ENCODE measurements around the gene CD248.

- TF ChIP-seq ZNF777 (tag by site-specific recombination; IDR thresholded peaks at IDR 0.05; ENCODE audit: borderline replicate concordance) (no peak), ZFP69B (tag by site-specific recombination; IDR thresholded peaks at IDR 0.05) (no peak), ZNF114 (tag by site-specific recombination; IDR thresholded peaks at IDR 0.05) (no peak), ZNF24 (tag by site-specific recombination; IDR thresholded peaks at IDR 0.05) (no peak), ZNF548 (tag by site-specific recombination; IDR thresholded peaks at IDR 0.05) (no peak), MYNN (tag by site-specific recombination; IDR thresholded peaks at IDR 0.05; ENCODE audit: borderline replicate concordance) (no peak), SP2 (tag by site-specific recombination; IDR thresholded peaks at IDR 0.05) (no peak)
- TF ChIP-seq, protein P1, sequence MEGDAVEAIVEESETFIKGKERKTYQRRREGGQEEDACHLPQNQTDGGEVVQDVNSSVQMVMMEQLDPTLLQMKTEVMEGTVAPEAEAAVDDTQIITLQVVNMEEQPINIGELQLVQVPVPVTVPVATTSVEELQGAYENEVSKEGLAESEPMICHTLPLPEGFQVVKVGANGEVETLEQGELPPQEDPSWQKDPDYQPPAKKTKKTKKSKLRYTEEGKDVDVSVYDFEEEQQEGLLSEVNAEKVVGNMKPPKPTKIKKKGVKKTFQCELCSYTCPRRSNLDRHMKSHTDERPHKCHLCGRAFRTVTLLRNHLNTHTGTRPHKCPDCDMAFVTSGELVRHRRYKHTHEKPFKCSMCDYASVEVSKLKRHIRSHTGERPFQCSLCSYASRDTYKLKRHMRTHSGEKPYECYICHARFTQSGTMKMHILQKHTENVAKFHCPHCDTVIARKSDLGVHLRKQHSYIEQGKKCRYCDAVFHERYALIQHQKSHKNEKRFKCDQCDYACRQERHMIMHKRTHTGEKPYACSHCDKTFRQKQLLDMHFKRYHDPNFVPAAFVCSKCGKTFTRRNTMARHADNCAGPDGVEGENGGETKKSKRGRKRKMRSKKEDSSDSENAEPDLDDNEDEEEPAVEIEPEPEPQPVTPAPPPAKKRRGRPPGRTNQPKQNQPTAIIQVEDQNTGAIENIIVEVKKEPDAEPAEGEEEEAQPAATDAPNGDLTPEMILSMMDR (tag by site-specific recombination; IDR thresholded peaks at IDR 0.05), result no peak
These were observed 6.5 kb downstream of the CD248 start for GRCh38 chr11:66310324-66310723.
